ENCODE measurements around the gene FIBP. TPM values are rescaled to one million over a fixed set of nuclear protein-coding genes. Genes with fewer than 3 reads are reported as not detected.
A peak's percentile ranks its signal among the peaks of the same experiment; 100 is the strongest.
"Not testable (repeated sequence)": the region's sequence is repeated elsewhere in the genome, so short reads cannot be mapped to it uniquely, and the experiment has no call there.

Gene FIBP
- total and polyA plus RNA-seq, 2 experiments from 2014 or later: 140 to 199 TPM

GRCh38 chr11:65897020-65897471 is 8.8 kb upstream of the FIBP start:
- no peak for TF ChIP-seq CTCF (IDR thresholded peaks at IDR 0.05; ENCODE audit: low read depth, low read length)
- no peak overlapping the region for H3K4me3 ChIP-seq

GRCh38 chr11:65896034-65896999 is 8.0 kb upstream of the FIBP start:
- Histone ChIP-seq H3K27ac (no peak overlapping the region), H3K4me3 (no peak overlapping the region), H3K9me3 (ENCODE audit: low read depth) (no peaks in the 10 kb centered on the region), H3K36me3 (no peaks in the 10 kb centered on the region), H3K4me1 (ENCODE audit: low read depth) (peaks cover 12% of the 10 kb centered on the region), H3K27me3 (peaks cover 60% of the 10 kb centered on the region)
- no peak for DNase-seq (ENCODE audit: low read depth in 1 of 2, low spot score in 1 of 2)
- no peak for TF ChIP-seq CTCF (IDR thresholded peaks at IDR 0.05; ENCODE audit: low read depth, low read length)

More at GRCh38 chr11:65897020-65897471, 8.8 kb upstream of the FIBP start:
- Histone ChIP-seq H3K27me3 (peaks cover 67% of the 10 kb centered on the region), H3K27ac (no peak overlapping the region), H3K4me1 (ENCODE audit: low read depth) (peaks cover 10% of the 10 kb centered on the region), H3K9me3 (ENCODE audit: low read depth) (no peaks in the 10 kb centered on the region), H3K36me3 (no peaks in the 10 kb centered on the region)
- no peak for DNase-seq (ENCODE audit: low read depth in 1 of 2, low spot score in 1 of 2)

GRCh38 chr11:65895482-65895981 is 7.3 kb upstream of the FIBP start:
- Histone ChIP-seq H3K4me3 (no peak overlapping the region), H3K4me1 (ENCODE audit: low read depth) (peaks cover 12% of the 10 kb centered on the region), H3K27me3 (peaks cover 52% of the 10 kb centered on the region), H3K27ac (no peak overlapping the region), H3K9me3 (ENCODE audit: low read depth) (no peaks in the 10 kb centered on the region), H3K36me3 (no peaks in the 10 kb centered on the region)
- TF ChIP-seq CTCF (IDR thresholded peaks at IDR 0.05; ENCODE audit: low read depth, low read length): no peak
- no peak for DNase-seq (ENCODE audit: low read depth in 1 of 2, low spot score in 1 of 2)

- no peak for DNase-seq (ENCODE audit: low read depth in 1 of 2, low spot score in 1 of 2)
- no peak overlapping the region for H3K4me3 ChIP-seq
- no peaks in the 10 kb centered on the region for H3K9me3 ChIP-seq (ENCODE audit: low read depth)
- H3K27me3 ChIP-seq: peaks cover 38% of the 10 kb centered on the region
- H3K27ac ChIP-seq: no peak overlapping the region
- no peaks in the 10 kb centered on the region for H3K36me3 ChIP-seq
- H3K4me1 ChIP-seq (ENCODE audit: low read depth): peaks cover 22% of the 10 kb centered on the region
- no peak for TF ChIP-seq CTCF (IDR thresholded peaks at IDR 0.05; ENCODE audit: low read depth, low read length)
Observed at GRCh38 chr11:65894034-65894591, 5.8 kb upstream of the FIBP start.

- no peaks in the 10 kb centered on the region for H3K36me3 ChIP-seq
- no peaks in the 10 kb centered on the region for H3K9me3 ChIP-seq (ENCODE audit: low read depth)
- H3K27me3 ChIP-seq: peaks cover 25% of the 10 kb centered on the region
- no peak for TF ChIP-seq CTCF (IDR thresholded peaks at IDR 0.05; ENCODE audit: low read depth, low read length)
- no peak for DNase-seq (ENCODE audit: low read depth in 1 of 2, low spot score in 1 of 2)
- H3K4me3 ChIP-seq: no peak overlapping the region
- peaks cover 23% of the 10 kb centered on the region for H3K4me1 ChIP-seq (ENCODE audit: low read depth)
- peak overlapping the region; percentile 76 for H3K27ac ChIP-seq
Observed at GRCh38 chr11:65892661-65893317, 4.5 kb upstream of the FIBP start.

- not testable (repeated sequence) for DNase-seq (ENCODE audit: low read depth in 1 of 2, low spot score in 1 of 2); H3K9me3 ChIP-seq (ENCODE audit: low read depth); H3K36me3 ChIP-seq
- peak overlapping the region; percentile 57 for H3K4me3 ChIP-seq
- peaks cover 23% of the 10 kb centered on the region for H3K4me1 ChIP-seq (ENCODE audit: low read depth)
- H3K27ac ChIP-seq: peak overlapping the region; percentile 76
- peaks cover 18% of the 10 kb centered on the region for H3K27me3 ChIP-seq
Observed at GRCh38 chr11:65892137-65892540, 3.9 kb upstream of the FIBP start.

Measured in cardiac muscle cell (in vitro differentiated cells and primary cell).